Anterior cingulate cortex (tissue), 58 donors: ENCODE data around the gene ARID1B.

Experiments
- DNase-seq, 58 donors: peaks; one replicate each; lab custom pipeline; 2025; lab: John Stamatoyannopoulos, UW

Gene ARID1B

GRCh38 chr6:156789081-156789943 lies 12.1 kb downstream of the ARID1B start:
- DNase-seq: no peak

- no peak for DNase-seq
Observed at GRCh38 chr6:156790711-156791319, 13.6 kb downstream of the ARID1B start.

- DNase-seq: no peak
Observed at GRCh38 chr6:156791320-156791850, 14.2 kb downstream of the ARID1B start.

- DNase-seq: no peak
Observed at GRCh38 chr6:156793200-156793599, 16.0 kb downstream of the ARID1B start.

- no peak for DNase-seq
Observed at GRCh38 chr6:156794546-156795354, 17.6 kb downstream of the ARID1B start.

- peak in 6 of 58 donors; percentile 2 to 35 (median 18) for DNase-seq
Observed at GRCh38 chr6:156795825-156796224, 18.6 kb downstream of the ARID1B start.

GRCh38 chr6:156796627-156797026 lies 19.4 kb downstream of the ARID1B start:
- no peak for DNase-seq

- DNase-seq: no peak
Observed at GRCh38 chr6:156797901-156798735, 20.9 kb downstream of the ARID1B start.

- DNase-seq: no peak
Observed at GRCh38 chr6:156801712-156802111, 24.5 kb downstream of the ARID1B start.

- no peak for DNase-seq
Observed at GRCh38 chr6:156803353-156803752, 26.2 kb downstream of the ARID1B start.

GRCh38 chr6:156804402-156804801 lies 27.2 kb downstream of the ARID1B start:
- DNase-seq: no peak

GRCh38 chr6:156806155-156806554 lies 29.0 kb downstream of the ARID1B start:
- DNase-seq: no peak

- DNase-seq: peak in 1 of 58 donors; percentile 7
Observed at GRCh38 chr6:156807028-156807427, 29.9 kb downstream of the ARID1B start.

GRCh38 chr6:156807795-156808194 lies 30.6 kb downstream of the ARID1B start:
- DNase-seq: no peak

- DNase-seq: peak in 23 of 58 donors; percentile 11 to 77 (median 41)
Observed at GRCh38 chr6:156808287-156808686, 31.1 kb downstream of the ARID1B start.

- peak in 4 of 58 donors; percentile 14 to 53 (median 17) for DNase-seq
Observed at GRCh38 chr6:156809034-156809433, 31.9 kb downstream of the ARID1B start.

- no peak for DNase-seq
Observed at GRCh38 chr6:156809446-156810178, 32.4 kb downstream of the ARID1B start.

GRCh38 chr6:156814036-156814581 lies 36.9 kb downstream of the ARID1B start:
- DNase-seq: no peak

GRCh38 chr6:156816505-156816904 lies 39.3 kb downstream of the ARID1B start:
- DNase-seq: no peak
